Measurements from ENCODE around the gene DNAJC25.
A peak's percentile ranks its signal among the peaks of the same experiment; 100 is the strongest.

DNAJC25 gene

DNA sequence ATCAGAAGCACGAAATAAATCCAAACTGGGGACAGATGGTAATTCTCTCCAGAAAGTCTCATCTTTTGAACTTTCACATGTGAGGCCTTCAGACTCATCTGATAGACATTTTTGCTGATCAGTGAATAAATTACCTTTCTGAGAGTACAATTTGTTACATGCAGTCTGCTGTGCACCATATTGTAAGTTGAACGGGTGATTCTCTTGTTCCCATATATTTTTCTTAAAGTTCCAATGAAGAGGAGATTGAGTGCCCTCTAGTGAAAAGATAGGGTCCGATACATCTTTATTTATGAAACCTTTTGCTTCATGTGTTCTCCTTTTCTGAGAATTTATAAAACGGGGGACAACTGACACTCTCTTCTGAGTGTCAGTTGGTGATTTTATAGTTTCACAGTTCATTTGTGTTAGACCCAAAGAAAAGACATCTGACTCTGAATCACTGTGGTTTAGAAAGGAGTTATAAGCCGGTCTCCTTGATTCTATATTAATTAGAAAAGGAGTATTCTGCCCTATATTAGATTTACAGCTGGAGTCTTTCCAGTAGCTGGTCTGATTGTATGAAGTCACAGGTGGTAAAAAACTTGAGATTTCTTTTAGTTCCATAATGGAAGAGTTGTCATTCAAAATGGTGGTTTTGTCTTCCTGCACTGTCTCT, 60.7 kb downstream of the DNAJC25 start:
- no peak overlapping the region for H3K4me3 ChIP-seq (ENCODE audit: low read depth, low read length)
- DNase-seq (ENCODE audit: low read depth): peak; percentile 60
- no peak for TF ChIP-seq POLR2A (IDR thresholded peaks at IDR 0.05; ENCODE audit: extremely low read depth, insufficient read length)
- TF ChIP-seq, protein P1, sequence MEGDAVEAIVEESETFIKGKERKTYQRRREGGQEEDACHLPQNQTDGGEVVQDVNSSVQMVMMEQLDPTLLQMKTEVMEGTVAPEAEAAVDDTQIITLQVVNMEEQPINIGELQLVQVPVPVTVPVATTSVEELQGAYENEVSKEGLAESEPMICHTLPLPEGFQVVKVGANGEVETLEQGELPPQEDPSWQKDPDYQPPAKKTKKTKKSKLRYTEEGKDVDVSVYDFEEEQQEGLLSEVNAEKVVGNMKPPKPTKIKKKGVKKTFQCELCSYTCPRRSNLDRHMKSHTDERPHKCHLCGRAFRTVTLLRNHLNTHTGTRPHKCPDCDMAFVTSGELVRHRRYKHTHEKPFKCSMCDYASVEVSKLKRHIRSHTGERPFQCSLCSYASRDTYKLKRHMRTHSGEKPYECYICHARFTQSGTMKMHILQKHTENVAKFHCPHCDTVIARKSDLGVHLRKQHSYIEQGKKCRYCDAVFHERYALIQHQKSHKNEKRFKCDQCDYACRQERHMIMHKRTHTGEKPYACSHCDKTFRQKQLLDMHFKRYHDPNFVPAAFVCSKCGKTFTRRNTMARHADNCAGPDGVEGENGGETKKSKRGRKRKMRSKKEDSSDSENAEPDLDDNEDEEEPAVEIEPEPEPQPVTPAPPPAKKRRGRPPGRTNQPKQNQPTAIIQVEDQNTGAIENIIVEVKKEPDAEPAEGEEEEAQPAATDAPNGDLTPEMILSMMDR (IDR thresholded peaks at IDR 0.05; ENCODE audit: low read depth, low read length): peak; percentile 21

DNA sequence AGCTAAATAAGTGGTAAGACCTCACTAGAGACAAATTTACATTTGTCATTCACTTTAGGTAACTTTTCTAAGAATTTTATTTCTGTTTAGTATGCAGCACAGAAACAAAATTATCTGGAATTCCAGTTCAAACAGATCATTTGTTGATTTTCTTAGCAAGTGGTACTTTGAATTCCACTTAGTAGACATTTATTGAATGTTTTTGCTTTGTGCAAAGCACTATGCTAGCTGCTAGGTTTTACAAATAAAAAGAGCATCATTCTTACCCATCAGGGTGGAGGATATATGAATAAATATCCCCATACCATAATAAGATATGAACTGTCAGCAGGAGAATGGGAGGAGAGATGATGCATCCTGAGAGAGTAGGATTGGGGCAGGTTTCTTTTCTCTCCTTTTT, 65.7 kb downstream of the DNAJC25 start:
- no peak for DNase-seq (ENCODE audit: low read depth)
- no peak overlapping the region for H3K4me3 ChIP-seq (ENCODE audit: low read depth, low read length)
- TF ChIP-seq, protein P1 (IDR thresholded peaks at IDR 0.05; ENCODE audit: low read depth, low read length): no peak
- TF ChIP-seq POLR2A (IDR thresholded peaks at IDR 0.05; ENCODE audit: extremely low read depth, insufficient read length) (no peak), MYC (IDR thresholded peaks at IDR 0.05; ENCODE audit: low read depth, low read length) (no peak)
- TF ChIP-seq, protein P2, sequence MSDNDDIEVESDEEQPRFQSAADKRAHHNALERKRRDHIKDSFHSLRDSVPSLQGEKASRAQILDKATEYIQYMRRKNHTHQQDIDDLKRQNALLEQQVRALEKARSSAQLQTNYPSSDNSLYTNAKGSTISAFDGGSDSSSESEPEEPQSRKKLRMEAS (IDR thresholded peaks at IDR 0.05; ENCODE audit: low read depth, low read length): no peak

DNA sequence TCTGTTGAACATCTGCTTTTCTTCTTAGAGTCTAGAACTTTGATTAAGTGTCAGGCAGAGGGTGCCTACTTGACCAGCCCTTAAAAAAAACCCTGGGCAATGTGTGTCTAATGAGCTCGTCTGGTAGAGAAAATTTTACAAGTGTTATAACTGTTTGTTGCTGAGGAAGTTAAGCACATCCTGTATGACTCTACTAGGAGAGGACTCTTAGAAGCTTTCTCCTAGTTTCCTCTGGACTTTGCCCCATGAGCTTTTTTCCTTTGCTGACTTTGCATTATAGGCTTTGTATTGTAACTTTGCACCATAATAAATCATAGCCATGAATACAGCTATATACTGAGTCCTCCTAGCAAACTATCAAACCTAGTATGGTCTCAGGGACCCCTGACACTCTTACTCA, 69.6 kb downstream of the DNAJC25 start:
- no peak overlapping the region for H3K4me3 ChIP-seq (ENCODE audit: low read depth, low read length)
- TF ChIP-seq, protein P2 (IDR thresholded peaks at IDR 0.05; ENCODE audit: low read depth, low read length): no peak
- TF ChIP-seq, protein P1 (IDR thresholded peaks at IDR 0.05; ENCODE audit: low read depth, low read length): no peak
- TF ChIP-seq MYC (IDR thresholded peaks at IDR 0.05; ENCODE audit: low read depth, low read length): no peak
- no peak for TF ChIP-seq POLR2A (IDR thresholded peaks at IDR 0.05; ENCODE audit: extremely low read depth, insufficient read length)
- DNase-seq (ENCODE audit: low read depth): no peak
